PC-9 (cell line): Measurements from ENCODE around the gene SRSF7.

ENCODE experiments used
- CTCF ChIP-seq: fragments of 200-600 bp; sonication (generic); conservative IDR thresholded peaks from 2 replicates; pipeline ENCODE4 v1.6.1; 2017; ENCODE audit warnings: mixed run types, antibody characterized with exemption, mild to moderate bottlenecking, moderate library complexity
- EZH2 ChIP-seq: fragments of 200-600 bp; sonication (generic); IDR thresholded peaks from 2 replicates; pipeline ENCODE4 v1.8.0; 2017; ENCODE audit warnings: antibody characterized with exemption, low read depth

GRCh38 chr2:38737925-38738324, 13.2 kb downstream of the SRSF7 start:
- TF ChIP-seq CTCF (no peak), EZH2 (no peak)
